Lower leg skin (tissue), 3 donors: ENCODE results near the gene SCRT2.

Experiments
- POLR2A ChIP-seq, 2 donors: fragments of 450-650 bp; IDR thresholded peaks; one replicate each; pipeline ENCODE4 v1.6.1; 2016 to 2017; ENCODE audit warnings: antibody characterized with exemption in 2 of 2, mild to moderate bottlenecking in 1 of 2, moderate library complexity in 1 of 2
- TF ChIP-seq, protein P1 (sequence below), 3 donors: fragments of 450-650 bp; IDR thresholded peaks; one replicate each; pipeline ENCODE4 v1.5.1; 2016; ENCODE audit warnings: antibody characterized with exemption in 3 of 3, mild to moderate bottlenecking in 3 of 3, moderate library complexity in 2 of 3

DNA sequence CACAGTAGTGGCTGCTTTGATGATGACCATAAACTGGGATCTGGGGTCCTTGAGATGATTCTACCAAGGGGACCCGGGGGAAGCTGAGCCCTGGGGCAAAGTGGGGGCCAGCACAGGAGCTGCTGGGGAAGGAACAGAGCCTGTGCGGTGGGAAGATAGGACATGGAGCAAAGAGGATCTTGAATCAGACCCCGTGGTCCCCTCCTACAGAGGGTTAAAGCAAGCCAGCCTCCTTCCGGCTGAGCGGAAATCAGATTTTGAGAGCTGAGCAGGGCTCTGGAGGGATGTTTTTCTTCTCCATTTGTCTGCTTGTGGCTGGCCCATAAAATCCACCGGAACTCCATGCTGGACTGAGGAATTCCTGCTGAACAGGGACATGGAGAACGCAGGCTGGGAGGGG, 55.4 kb downstream of the SCRT2 start:
- no peak for TF ChIP-seq POLR2A (IDR thresholded peaks at IDR 0.05)
- TF ChIP-seq, protein P1, sequence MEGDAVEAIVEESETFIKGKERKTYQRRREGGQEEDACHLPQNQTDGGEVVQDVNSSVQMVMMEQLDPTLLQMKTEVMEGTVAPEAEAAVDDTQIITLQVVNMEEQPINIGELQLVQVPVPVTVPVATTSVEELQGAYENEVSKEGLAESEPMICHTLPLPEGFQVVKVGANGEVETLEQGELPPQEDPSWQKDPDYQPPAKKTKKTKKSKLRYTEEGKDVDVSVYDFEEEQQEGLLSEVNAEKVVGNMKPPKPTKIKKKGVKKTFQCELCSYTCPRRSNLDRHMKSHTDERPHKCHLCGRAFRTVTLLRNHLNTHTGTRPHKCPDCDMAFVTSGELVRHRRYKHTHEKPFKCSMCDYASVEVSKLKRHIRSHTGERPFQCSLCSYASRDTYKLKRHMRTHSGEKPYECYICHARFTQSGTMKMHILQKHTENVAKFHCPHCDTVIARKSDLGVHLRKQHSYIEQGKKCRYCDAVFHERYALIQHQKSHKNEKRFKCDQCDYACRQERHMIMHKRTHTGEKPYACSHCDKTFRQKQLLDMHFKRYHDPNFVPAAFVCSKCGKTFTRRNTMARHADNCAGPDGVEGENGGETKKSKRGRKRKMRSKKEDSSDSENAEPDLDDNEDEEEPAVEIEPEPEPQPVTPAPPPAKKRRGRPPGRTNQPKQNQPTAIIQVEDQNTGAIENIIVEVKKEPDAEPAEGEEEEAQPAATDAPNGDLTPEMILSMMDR (IDR thresholded peaks at IDR 0.05) = no peak
